H9 (cell line): Measurements from ENCODE around the gene ARRDC1. TPM values are rescaled to one million over a fixed set of nuclear protein-coding genes. Genes with fewer than 3 reads are reported as not detected.
A peak's percentile ranks its signal among the peaks of the same experiment; 100 is the strongest.

Experiments
- DNase-seq: peaks from one replicate; pipeline ENCODE4 v3.0.0-alpha.2; 2017
- H2AFZ ChIP-seq: one replicate; pipeline ENCODE4 v1.6.1; 2013; ENCODE audit warnings: mild to moderate bottlenecking, low read length, control low read depth, moderate library complexity
- H2AK5ac ChIP-seq: 2 replicates; pipeline ENCODE4 v1.6.1; 2013; ENCODE audit warnings: low read length, control low read depth, mixed read lengths; ENCODE audit not compliant: insufficient read length
- H2BK120ac ChIP-seq: one replicate; pipeline ENCODE4 v1.6.1; 2013; ENCODE audit warnings: low read depth, mild to moderate bottlenecking, low read length, control low read depth, inconsistent platforms; ENCODE audit not compliant: poor library complexity, severe bottlenecking
- H2BK12ac ChIP-seq: 2 replicates; pipeline ENCODE4 v1.6.1; 2013; ENCODE audit warnings: low read length, control low read depth, mixed read lengths, low read depth; ENCODE audit not compliant: insufficient read length
- H2BK15ac ChIP-seq: 2 replicates; pipeline ENCODE4 v1.6.1; 2013; ENCODE audit warnings: low read depth, low read length, control low read depth
- H2BK20ac ChIP-seq: one replicate; pipeline ENCODE4 v1.6.1; 2013; ENCODE audit warnings: low read depth, mild to moderate bottlenecking, low read length, control low read depth, inconsistent platforms; ENCODE audit not compliant: poor library complexity, severe bottlenecking
- H2BK5ac ChIP-seq: 2 replicates; pipeline ENCODE4 v1.6.1; 2013; ENCODE audit warnings: low read length, control low read depth, mixed read lengths; ENCODE audit not compliant: insufficient read length
- H3K14ac ChIP-seq: 2 replicates; pipeline ENCODE4 v1.6.1; 2013; ENCODE audit warnings: low read length, control low read depth; ENCODE audit not compliant: insufficient read depth
- H3K18ac ChIP-seq: 2 replicates; pipeline ENCODE4 v1.6.1; 2013; ENCODE audit warnings: low read depth, mild to moderate bottlenecking, mixed read lengths, low read length, control low read depth; ENCODE audit not compliant: insufficient read length
- H3K23ac ChIP-seq: 2 replicates; pipeline ENCODE4 v1.6.1; 2013; ENCODE audit warnings: low read length, control low read depth, mixed read lengths, low read depth; ENCODE audit not compliant: insufficient read length
- H3K23me2 ChIP-seq: 2 replicates; pipeline ENCODE4 v1.6.1; 2013; ENCODE audit warnings: low read depth, mild to moderate bottlenecking, mixed read lengths, low read length, control low read depth; ENCODE audit not compliant: insufficient read length, poor library complexity, severe bottlenecking
- H3K27ac ChIP-seq: 2 replicates; pipeline ENCODE4 v1.5.1; 2013; ENCODE audit warnings: low read length, control low read depth, mixed read lengths, low read depth; ENCODE audit not compliant: insufficient read length
- H3K27me3 ChIP-seq: 2 replicates; pipeline ENCODE4 v1.6.1; 2013; ENCODE audit warnings: low read length, control low read depth, inconsistent platforms; ENCODE audit not compliant: insufficient read depth
- H3K4ac ChIP-seq: 2 replicates; pipeline ENCODE4 v1.6.1; 2013; ENCODE audit warnings: low read depth, mild to moderate bottlenecking, control low read depth, inconsistent platforms, low read length, moderate library complexity
- H3K4me1 ChIP-seq: 2 replicates; pipeline ENCODE4 v1.6.1; 2013; ENCODE audit warnings: low read length, control low read depth, inconsistent platforms; ENCODE audit not compliant: insufficient read depth
- H3K4me2 ChIP-seq: 2 replicates; pipeline ENCODE4 v1.6.1; 2013; ENCODE audit warnings: low read length, control low read depth, mixed read lengths; ENCODE audit not compliant: insufficient read length, insufficient read depth
- H3K56ac ChIP-seq: 2 replicates; pipeline ENCODE4 v1.6.1; 2013; ENCODE audit warnings: low read depth, mild to moderate bottlenecking, mixed read lengths, low read length, control low read depth; ENCODE audit not compliant: insufficient read length
- H3K79me1 ChIP-seq: 2 replicates; pipeline ENCODE4 v1.6.1; 2013; ENCODE audit warnings: low read depth, mild to moderate bottlenecking, moderate library complexity, low read length, control low read depth, inconsistent platforms; ENCODE audit not compliant: insufficient read depth, poor library complexity, severe bottlenecking
- H3K79me2 ChIP-seq: 2 replicates; pipeline ENCODE4 v1.6.1; 2013; ENCODE audit warnings: low read length, control low read depth, inconsistent platforms; ENCODE audit not compliant: insufficient read depth
- H3K9ac ChIP-seq: 2 replicates; pipeline ENCODE4 v1.6.1; 2013; ENCODE audit warnings: low read length, control low read depth, mixed read lengths; ENCODE audit not compliant: insufficient read length; ENCODE audit errors: extremely low read depth
- H3K9me3 ChIP-seq: one replicate; pipeline ENCODE4 v1.6.1; 2013; ENCODE audit warnings: low read depth, low read length, inconsistent platforms; ENCODE audit not compliant: control insufficient read depth
- H3T11ph ChIP-seq: one replicate; pipeline ENCODE4 v1.6.1; 2013; ENCODE audit warnings: mild to moderate bottlenecking, low read length, control low read depth, inconsistent platforms
- H4K20me1 ChIP-seq: one replicate; pipeline ENCODE4 v1.6.1; 2013; ENCODE audit not compliant: control insufficient read depth, insufficient read length, insufficient read depth
- H4K5ac ChIP-seq: 2 replicates; pipeline ENCODE4 v1.6.1; 2013; ENCODE audit warnings: low read depth, mild to moderate bottlenecking, mixed read lengths, low read length, control low read depth; ENCODE audit not compliant: insufficient read length
- H4K8ac ChIP-seq: replicated peaks from 2 replicates; pipeline ENCODE4 v1.6.1; 2013; ENCODE audit warnings: low read length, control low read depth, mixed read lengths, low read depth; ENCODE audit not compliant: insufficient read length
- H4K91ac ChIP-seq: 2 replicates; pipeline ENCODE4 v1.6.1; 2013; ENCODE audit warnings: low read depth, mild to moderate bottlenecking, moderate library complexity, mixed read lengths, low read length, control low read depth; ENCODE audit not compliant: insufficient read length
- H3K27ac Mint-ChIP-seq, 3 experiments: 2 replicates in 2 of 3; 3 replicates in 1 of 3; pipeline ENCODE4 v1.8.0; 2020 to 2021; ENCODE audit warnings: mixed read lengths in 3 of 3, mild to moderate bottlenecking in 1 of 3, moderate library complexity in 1 of 3
- H3K27me3 Mint-ChIP-seq: 2 replicates; pipeline ENCODE4 v1.8.0; 2021; ENCODE audit warnings: low read depth, mild to moderate bottlenecking, moderate library complexity, mixed read lengths
- H3K36me3 Mint-ChIP-seq, 3 experiments: 2 replicates in 2 of 3; 3 replicates in 1 of 3; pipeline ENCODE4 v1.8.0; 2020 to 2021; ENCODE audit warnings: low read depth in 3 of 3, mixed read lengths in 3 of 3; ENCODE audit not compliant: insufficient read depth in 1 of 3
- H3K4me1 Mint-ChIP-seq, 2 experiments: 2 replicates each; pipeline ENCODE4 v1.8.0; 2020; ENCODE audit warnings: mixed read lengths in 2 of 2
- H3K4me3 Mint-ChIP-seq, 2 experiments: 2 replicates in 1 of 2; 3 replicates in 1 of 2; pipeline ENCODE4 v1.8.0; 2020 to 2021; ENCODE audit warnings: mild to moderate bottlenecking in 2 of 2, mixed read lengths in 2 of 2, moderate library complexity in 1 of 2
- H3K9me3 Mint-ChIP-seq, 2 experiments: 2 replicates in 1 of 2; 3 replicates in 1 of 2; pipeline ENCODE4 v1.8.0; 2020; ENCODE audit warnings: mild to moderate bottlenecking in 2 of 2, mixed read lengths in 2 of 2, moderate library complexity in 1 of 2
- CTCF ChIP-seq: fragments of 200-600 bp; sonication (generic); conservative IDR thresholded peaks from 3 replicates; pipeline ENCODE4 v1.8.0; 2021; ENCODE audit warnings: antibody characterized with exemption, mild to moderate bottlenecking
- WGBS: extraction: QIAGEN DNeasy Blood & Tissue Kit; methylation state at CpG from one replicate; pipeline ENCODE4 v1.1.7; 2013; ENCODE audit warnings: missing lambda C conversion rate, low lambda C conversion rate, mixed read lengths; ENCODE audit not compliant: insufficient read length; ENCODE audit errors: extremely low coverage; 5-methylcytosine and 5-hydroxymethylcytosine counted together
- total RNA-seq: library from RNA; stranded (reverse); gene quantifications from 2 replicates; pipeline ENCODE4 v1.2.1, GENCODE V29; 2021

ARRDC1 gene
- total RNA-seq, 1 experiment from 2014 or later: 34.4 TPM

- no peaks in the 10 kb centered on the region; a peak in 1 of 5 replicates for H3K9me3 Mint-ChIP-seq
- Histone ChIP-seq H2BK15ac (no peak overlapping the region), H3K56ac (no peak overlapping the region), H3T11ph (no peak overlapping the region), H4K91ac (no peak overlapping the region), H3K79me2 (peaks cover 4% of the 10 kb centered on the region; the same call in 1 of the 2 replicates), H3K4me1 (peaks cover 4% of the 10 kb centered on the region; the same call in 1 of the 2 replicates), H2AK5ac (no peak overlapping the region), H2BK120ac (no peak overlapping the region), H3K23ac (no peak overlapping the region), H3K4me2 (peak overlapping the region; percentile 95), H3K9ac (peak overlapping the region; percentile 80), H2AFZ (no peak overlapping the region), H3K27ac (no peak overlapping the region), H3K18ac (no peak overlapping the region), H3K79me1 (peaks cover 6% of the 10 kb centered on the region), H2BK20ac (no peak overlapping the region), H3K23me2 (peaks cover 9% of the 10 kb centered on the region), H4K20me1 (no peaks in the 10 kb centered on the region), H3K9me3 (no peaks in the 10 kb centered on the region), H2BK5ac (no peak overlapping the region), H4K8ac (no peak overlapping the region), H3K14ac (no peak overlapping the region), H3K27me3 (no peaks in the 10 kb centered on the region), H3K4ac (no peak overlapping the region), H2BK12ac (no peak overlapping the region), H4K5ac (no peak overlapping the region)
- H3K4me3 Mint-ChIP-seq: peak overlapping the region; percentile 81 to 90
- H3K36me3 Mint-ChIP-seq: peaks cover 22 to 55% (median 45%) of the 10 kb centered on the region in 3 experiments; a peak in 6 of 7 replicates
- no peak overlapping the region for H3K27ac Mint-ChIP-seq
- TF ChIP-seq CTCF: no peak
- DNase-seq: no peak
- no CpG with 5 or more reads among the region's 6 CpGs for WGBS
- H3K27me3 Mint-ChIP-seq: peaks cover 11% of the 10 kb centered on the region
- peaks cover 5 to 14% of the 10 kb centered on the region in 2 experiments; a peak in 3 of 4 replicates for H3K4me1 Mint-ChIP-seq
Observed at GRCh38 chr9:137588891-137589290, 16.6 kb upstream of the ARRDC1 start.
